Spinal cord (tissue), 10 donors: Measurements from ENCODE around the gene TRIO. TPM values are rescaled to one million over a fixed set of nuclear protein-coding genes. Genes with fewer than 3 reads are reported as not detected.

Source experiments
- DNase-seq, 6 donors: peaks; one replicate each; pipeline versions ENCODE4 v3.0.0 to v3.0.0-alpha.2; 2013 to 2015; ENCODE audit warnings: low spot score in 6 of 6, low read depth in 4 of 6
- H3K27ac ChIP-seq: one replicate; pipeline ENCODE4 v1.5.1; 2013; ENCODE audit warnings: low read depth, low read length, control low read depth
- H3K27me3 ChIP-seq: one replicate; pipeline ENCODE4 v1.6.1; 2013; ENCODE audit warnings: low read length; ENCODE audit not compliant: control insufficient read depth, insufficient read depth
- H3K36me3 ChIP-seq: one replicate; pipeline ENCODE4 v1.6.1; 2013; ENCODE audit warnings: low read length; ENCODE audit not compliant: control insufficient read depth, insufficient read depth
- H3K4me1 ChIP-seq: one replicate; pipeline ENCODE4 v1.6.1; 2013; ENCODE audit warnings: low read length; ENCODE audit not compliant: control insufficient read depth, insufficient read depth
- H3K4me3 ChIP-seq: one replicate; pipeline ENCODE4 v1.5.1; 2013; ENCODE audit warnings: low read depth, low read length, control low read depth
- H3K9me3 ChIP-seq: one replicate; pipeline ENCODE4 v1.6.1; 2013; ENCODE audit warnings: low read length; ENCODE audit not compliant: control insufficient read depth, insufficient read depth
- WGBS: methylation state at CpG from one replicate; pipeline ENCODE4 v1.1.5; 2013; ENCODE audit warnings: missing lambda C conversion rate; ENCODE audit not compliant: insufficient coverage; 5-methylcytosine and 5-hydroxymethylcytosine counted together
- polyA plus RNA-seq, 2 donors: library from polyadenylated mRNA; unstranded; fragments of 120-200 nt; gene quantifications; one replicate each; pipeline ENCODE4 v1.2.1, GENCODE V29; 2013; ENCODE audit not compliant: insufficient read length in 2 of 2
- total RNA-seq, 2 donors: library from RNA; depleted of rRNA in 1 of 2; stranded (reverse); fragments of 120-200 nt in 1 of 2; fragments of >200 nt in 1 of 2; gene quantifications; one replicate each; pipeline versions ENCODE4 v1.2.3 to v1.2.4, GENCODE V29; 2013 to 2014
- donor health status: healthy.

TRIO gene
- total and polyA plus RNA-seq, 4 donors = 175 to 253 (median 240) TPM

DNA sequence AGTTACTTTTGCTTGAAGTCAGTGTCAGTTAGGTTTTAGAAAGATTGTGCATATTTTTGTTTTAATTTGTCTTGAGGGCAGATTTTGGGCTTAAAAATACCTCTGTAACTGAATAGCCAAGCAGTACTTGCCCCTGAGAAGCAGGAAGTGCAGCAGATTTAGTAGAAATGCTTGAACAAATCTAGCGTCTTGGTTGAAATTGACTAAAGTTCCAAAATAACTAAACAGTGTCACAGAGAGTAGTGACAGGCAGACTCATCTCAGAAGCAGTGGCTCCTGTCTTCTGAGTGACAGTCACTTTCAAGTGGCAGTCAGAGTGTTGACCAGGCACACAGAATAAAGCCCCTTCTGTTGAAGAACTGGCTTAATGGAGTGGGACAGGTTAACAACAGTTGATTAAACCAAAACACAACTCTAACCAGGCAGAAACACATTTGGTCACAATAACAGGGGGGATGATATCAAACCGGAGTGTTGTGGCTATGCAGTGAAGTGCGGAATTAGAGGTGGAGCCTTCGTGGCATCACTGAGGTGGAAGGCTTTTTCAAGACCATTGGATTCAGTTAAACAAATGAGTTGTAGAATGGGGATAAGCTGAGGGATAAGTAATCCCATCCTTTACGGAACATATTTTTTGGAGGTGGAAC lies 29.1 kb downstream of the TRIO start:
- H3K27ac ChIP-seq = no peak overlapping the region
- no peaks in the 10 kb centered on the region for H3K9me3 ChIP-seq
- no peak for DNase-seq
- no peaks in the 10 kb centered on the region for H3K27me3 ChIP-seq
- H3K4me1 ChIP-seq = peaks cover 13% of the 10 kb centered on the region
- H3K36me3 ChIP-seq = no peaks in the 10 kb centered on the region
- no peak overlapping the region for H3K4me3 ChIP-seq
- 79% methylated on average over 3 of the region's 5 CpGs for WGBS

DNA sequence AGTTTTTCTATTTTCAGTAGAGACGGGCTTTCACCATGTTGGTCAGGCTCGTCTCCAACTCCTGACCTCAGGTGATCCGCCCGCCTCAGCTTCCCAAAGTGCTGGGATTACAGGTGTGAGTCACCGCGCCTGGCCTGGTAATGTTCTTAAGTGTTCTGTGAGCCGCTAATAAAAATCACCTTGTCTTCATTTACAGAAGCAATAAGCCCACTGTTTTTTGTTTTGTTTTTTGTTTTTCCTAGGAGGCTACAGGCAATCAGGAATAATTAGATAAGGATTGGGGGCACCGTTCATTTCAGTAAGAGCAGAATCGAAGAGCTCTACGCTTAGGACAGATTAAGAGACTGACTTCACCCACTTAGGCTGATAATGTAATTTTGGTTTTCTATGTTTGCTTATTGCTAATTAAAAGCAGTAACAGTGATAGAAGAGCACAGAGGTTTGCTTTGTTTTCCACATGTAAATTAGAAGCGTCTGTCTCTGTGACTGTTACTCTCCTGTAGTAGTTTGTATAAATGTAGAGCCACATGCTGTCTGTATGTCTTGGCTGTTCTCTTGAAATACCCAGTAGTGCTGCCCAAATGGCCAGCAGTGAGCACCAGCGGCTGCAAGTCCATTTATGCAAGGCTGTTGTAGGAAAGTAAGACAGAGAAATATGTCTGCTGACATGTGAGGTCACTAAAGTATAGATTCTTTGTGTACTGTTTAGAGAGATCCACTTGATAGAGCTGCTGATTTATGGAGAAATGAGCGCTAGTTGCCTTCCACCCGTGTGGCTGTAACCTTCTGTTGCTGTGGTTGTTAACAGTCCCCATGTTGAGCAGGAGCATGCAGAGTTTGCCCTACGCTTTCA lies 30.5 kb downstream of the TRIO start:
- H3K27ac ChIP-seq = no peak overlapping the region
- H3K36me3 ChIP-seq = no peaks in the 10 kb centered on the region
- H3K9me3 ChIP-seq = no peaks in the 10 kb centered on the region
- no peaks in the 10 kb centered on the region for H3K27me3 ChIP-seq
- DNase-seq = peak in 1 of 6 donors; percentile 56
- H3K4me3 ChIP-seq = no peak overlapping the region
- 36% methylated on average over 7 of the region's 15 CpGs for WGBS
- peaks cover 18% of the 10 kb centered on the region for H3K4me1 ChIP-seq

DNA sequence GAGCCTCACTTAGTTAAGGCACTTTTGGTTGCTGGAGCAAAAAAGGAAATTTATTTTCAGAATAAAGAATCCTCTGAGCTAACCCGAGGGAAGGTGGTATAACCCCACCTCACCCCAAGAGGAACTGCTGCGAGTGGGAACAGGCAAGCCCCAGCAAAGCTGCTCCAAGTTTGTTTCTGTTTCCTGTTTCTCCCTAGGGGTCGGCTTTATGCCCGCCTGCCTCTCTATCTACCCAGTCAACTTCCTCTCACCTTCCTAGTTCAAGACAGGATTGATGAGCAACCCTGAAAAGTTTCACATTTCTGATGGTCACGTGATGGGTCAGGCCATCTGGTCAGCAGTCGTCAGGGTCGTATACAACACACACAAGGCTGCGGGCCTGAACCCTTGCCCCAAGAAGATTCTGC lies 31.1 kb downstream of the TRIO start:
- Histone ChIP-seq H3K4me3 (no peak overlapping the region), H3K27me3 (no peaks in the 10 kb centered on the region), H3K9me3 (no peaks in the 10 kb centered on the region), H3K4me1 (peaks cover 24% of the 10 kb centered on the region), H3K36me3 (no peaks in the 10 kb centered on the region), H3K27ac (no peak overlapping the region)
- WGBS = 33% methylated on average over 8 of the region's 8 CpGs
- DNase-seq = no peak

DNA sequence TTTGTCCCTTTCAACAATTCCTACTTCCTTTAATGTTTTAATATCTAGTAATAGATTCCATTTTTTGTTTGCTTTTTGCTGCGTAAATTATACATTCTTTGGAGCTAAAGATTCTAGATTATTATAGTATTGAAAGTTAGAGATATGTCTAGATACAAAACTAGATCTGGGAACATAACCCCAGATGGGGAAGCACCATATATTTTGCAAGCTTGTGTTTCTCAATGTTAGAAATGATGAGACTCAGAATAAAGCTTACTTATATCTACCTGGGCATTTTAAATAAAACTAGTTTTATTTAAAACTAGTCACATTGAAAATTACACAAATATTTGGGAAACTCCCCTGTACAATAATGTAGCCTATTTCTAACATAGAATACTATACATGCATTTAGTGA lies 32.2 kb downstream of the TRIO start:
- no CpG with 5 or more reads among the region's 1 CpG for WGBS
- no peaks in the 10 kb centered on the region for H3K9me3 ChIP-seq
- H3K4me3 ChIP-seq = no peak overlapping the region
- peaks cover 28% of the 10 kb centered on the region for H3K4me1 ChIP-seq
- DNase-seq = no peak
- no peaks in the 10 kb centered on the region for H3K27me3 ChIP-seq
- H3K27ac ChIP-seq = no peak overlapping the region
- H3K36me3 ChIP-seq = no peaks in the 10 kb centered on the region

DNA sequence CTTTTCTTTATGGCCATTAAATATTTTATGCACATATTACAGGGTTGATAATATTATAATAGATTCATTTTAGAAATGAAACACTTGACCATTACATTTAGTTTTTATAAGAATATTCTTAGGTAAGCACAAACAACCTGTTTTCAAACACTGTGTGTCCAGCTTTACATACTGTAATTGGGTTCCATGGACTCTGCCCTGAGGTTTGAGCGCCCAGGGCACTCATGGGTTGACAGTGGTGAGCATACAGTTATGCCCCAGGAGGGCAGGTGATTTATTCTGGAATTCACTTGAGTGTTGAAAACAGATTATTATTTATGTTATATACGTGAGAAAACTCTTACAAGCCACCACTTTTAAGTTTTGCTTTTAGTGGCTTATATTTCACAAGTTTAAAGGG lies 33.7 kb downstream of the TRIO start:
- Histone ChIP-seq H3K9me3 (no peaks in the 10 kb centered on the region), H3K27me3 (no peaks in the 10 kb centered on the region), H3K4me3 (no peak overlapping the region), H3K27ac (no peak overlapping the region), H3K4me1 (peaks cover 33% of the 10 kb centered on the region), H3K36me3 (no peaks in the 10 kb centered on the region)
- WGBS = no CpG with 5 or more reads among the region's 2 CpGs
- DNase-seq = no peak

DNA sequence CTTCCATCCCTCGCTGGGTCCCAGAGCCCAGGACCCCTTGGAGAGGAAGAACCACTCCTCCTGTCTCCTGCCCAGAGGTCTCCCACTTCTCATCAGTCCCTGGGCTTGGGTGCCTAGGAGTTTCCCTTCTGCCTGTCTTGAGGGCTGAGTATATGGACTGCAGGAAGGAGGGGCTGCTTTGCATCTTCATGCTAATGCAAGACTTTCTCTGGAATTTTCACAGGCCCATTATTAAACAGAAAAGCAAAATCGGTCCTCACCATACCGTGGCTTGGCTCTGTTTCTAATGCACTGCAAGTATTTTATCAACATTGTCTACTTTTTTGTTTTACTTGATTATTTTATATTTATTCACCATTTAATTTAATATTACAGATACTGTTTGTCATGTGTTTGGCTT lies 34.5 kb downstream of the TRIO start:
- Histone ChIP-seq H3K36me3 (no peaks in the 10 kb centered on the region), H3K27ac (no peak overlapping the region), H3K4me1 (peaks cover 34% of the 10 kb centered on the region), H3K9me3 (no peaks in the 10 kb centered on the region), H3K4me3 (no peak overlapping the region), H3K27me3 (no peaks in the 10 kb centered on the region)
- DNase-seq = no peak
- WGBS = no CpG with 5 or more reads among the region's 3 CpGs

DNA sequence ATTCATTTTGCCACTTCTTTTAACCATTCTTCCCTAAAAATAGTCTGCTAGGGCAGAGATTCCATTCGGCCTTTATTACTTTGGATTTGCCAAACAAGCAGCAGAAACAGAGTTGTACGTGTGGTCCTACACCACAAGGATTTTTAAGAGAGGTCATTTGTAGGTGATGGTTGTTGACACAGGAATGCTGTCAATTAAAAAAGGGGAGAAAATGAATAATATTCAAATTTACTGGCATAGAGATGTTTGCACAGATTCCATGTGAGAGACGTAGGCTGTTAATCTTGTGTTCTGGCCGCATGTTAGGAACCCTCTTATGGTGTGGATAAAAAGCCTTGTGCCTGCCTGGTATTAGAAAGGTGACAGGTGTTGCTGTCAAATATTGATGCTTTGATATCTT lies 34.9 kb downstream of the TRIO start:
- Histone ChIP-seq H3K4me3 (no peak overlapping the region), H3K9me3 (no peaks in the 10 kb centered on the region), H3K4me1 (peaks cover 39% of the 10 kb centered on the region), H3K27ac (no peak overlapping the region), H3K36me3 (no peaks in the 10 kb centered on the region), H3K27me3 (no peaks in the 10 kb centered on the region)
- 66% methylated on average over 3 of the region's 4 CpGs for WGBS
- no peak for DNase-seq

DNA sequence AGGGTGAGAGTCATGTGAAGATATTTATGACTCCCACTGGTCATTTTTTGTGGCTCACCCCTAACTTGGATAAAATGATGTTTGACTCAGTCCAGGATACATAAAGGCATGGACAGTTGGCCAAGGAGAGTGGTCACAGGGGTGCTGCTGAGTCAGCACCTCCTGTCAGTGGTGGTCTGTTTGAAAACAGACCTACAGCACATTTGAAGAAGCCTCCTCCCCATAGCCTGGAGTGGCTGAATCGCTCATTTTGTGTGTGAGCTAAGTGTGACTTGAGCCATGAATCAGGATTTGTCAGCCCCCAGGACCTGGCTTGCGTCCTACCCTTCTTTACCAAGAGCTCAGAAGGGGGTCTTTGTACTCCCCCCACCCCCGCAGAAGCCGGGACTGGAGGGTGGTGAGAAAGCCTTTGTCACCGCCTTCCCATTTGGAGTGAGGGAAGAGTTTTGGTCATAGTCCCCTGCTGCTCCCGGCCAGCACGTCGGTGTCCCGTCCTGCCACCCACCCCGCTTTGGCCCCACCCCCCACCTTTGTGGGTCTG lies 35.6 kb downstream of the TRIO start:
- 17% methylated on average over 1 of the region's 10 CpGs for WGBS
- H3K4me1 ChIP-seq = peaks cover 38% of the 10 kb centered on the region
- H3K36me3 ChIP-seq = no peaks in the 10 kb centered on the region
- peak in 2 of 6 donors; percentile 76 for DNase-seq
- H3K27me3 ChIP-seq = no peaks in the 10 kb centered on the region
- no peak overlapping the region for H3K4me3 ChIP-seq
- no peaks in the 10 kb centered on the region for H3K9me3 ChIP-seq
- no peak overlapping the region for H3K27ac ChIP-seq

DNA sequence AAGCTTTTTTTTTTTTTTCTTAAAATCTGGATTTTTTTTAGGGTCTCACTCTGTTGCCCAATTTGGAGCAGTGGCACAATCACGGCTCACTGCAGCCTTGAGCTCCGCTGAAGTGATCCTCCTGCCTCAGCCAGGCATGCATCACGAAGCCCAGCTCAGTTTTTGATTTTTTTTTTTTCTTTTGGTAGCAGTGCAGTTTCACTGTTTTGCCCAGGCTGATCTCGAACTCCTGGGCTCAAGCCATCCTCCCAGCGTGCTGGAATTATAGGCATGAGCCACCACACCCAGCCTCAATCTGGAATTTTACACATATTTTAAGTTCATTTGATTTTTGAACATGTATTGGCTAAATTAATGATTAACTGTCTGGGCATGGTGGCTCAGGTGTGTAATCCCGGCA lies 36.3 kb downstream of the TRIO start:
- WGBS = 60% methylated on average over 3 of the region's 6 CpGs
- H3K36me3 ChIP-seq = no peaks in the 10 kb centered on the region
- H3K4me3 ChIP-seq = no peak overlapping the region
- no peaks in the 10 kb centered on the region for H3K9me3 ChIP-seq
- H3K27ac ChIP-seq = no peak overlapping the region
- H3K27me3 ChIP-seq = no peaks in the 10 kb centered on the region
- DNase-seq = no peak
- H3K4me1 ChIP-seq = peaks cover 36% of the 10 kb centered on the region
